Mucosa of descending colon (tissue), 3 donors: ENCODE data around the gene C11orf91. TPM values are rescaled to one million over a fixed set of nuclear protein-coding genes. Genes with fewer than 3 reads are reported as not detected.

Source experiments
- ATAC-seq: fragments of 200-7000 bp; cut with Tn5 transposase; one replicate; pipeline ENCODE4 v1.9.1; 2020; ENCODE audit warnings: mild to moderate bottlenecking, moderate library complexity
- DNase-seq, 3 donors: peaks; one replicate each; pipeline ENCODE4 v3.0.0-alpha.2; 2020
- H3K36me3 ChIP-seq: fragments of 200-600 bp; one replicate; pipeline ENCODE4 v1.8.0; 2021; ENCODE audit warnings: low read depth, mild to moderate bottlenecking
- H3K4me1 ChIP-seq: fragments of 200-600 bp; one replicate; pipeline ENCODE4 v1.8.0; 2021; ENCODE audit warnings: low read depth, mild to moderate bottlenecking
- H3K4me3 ChIP-seq: fragments of 200-600 bp; one replicate; pipeline ENCODE4 v1.8.0; 2021; ENCODE audit warnings: mild to moderate bottlenecking
- H3K9me3 ChIP-seq: fragments of 200-600 bp; one replicate; pipeline ENCODE4 v1.8.0; 2021; ENCODE audit warnings: mild to moderate bottlenecking
- CTCF ChIP-seq: fragments of 200-600 bp; IDR thresholded peaks from one replicate; pipeline ENCODE4 v1.8.0; 2022; ENCODE audit warnings: antibody characterized with exemption, mild to moderate bottlenecking
- intact Hi-C, 2 donors: fragments of 100-400 bp; cut with DNase I in 1 of 2; cut with micrococcal nuclease in 1 of 2; formaldehyde crosslinking; loops; one replicate each; pipeline versions ENCODE4 v1.11.0 to v1.11.1; 2022; cut with DNase I, micrococcal nuclease
- total RNA-seq, 3 donors: library from RNA; stranded (reverse); fragmentation: NEBNext Ultra II Directional in 2 of 3; extraction: Animal tissue kit (Norgen Biotek cat#: 25700) in 2 of 3; gene quantifications; one replicate each; pipeline versions ENCODE4 v1.2.1 to v1.2.4, GENCODE V29; 2021 to 2023
- donor health status: DM: no; HTN: no; CAD: no; lungs with moderate emphysema.
- donor health status: DM: no; HTN: no; CAD: no.
- donor health status: DM: no; HTN: yes; CAD: no.

Gene C11orf91
- total RNA-seq, 3 donors from 2014 or later = 0.51 to 0.70 (median 0.58) TPM

- ATAC-seq = no peak
- intact Hi-C loops = no loop called here
- no peaks in the 10 kb centered on the region for H3K9me3 ChIP-seq
These were observed 47.7 kb downstream of the C11orf91 start for GRCh38 chr11:33652930-33653329.

GRCh38 chr11:33652431-33652830, 48.2 kb downstream of the C11orf91 start:
- ATAC-seq (no peak), DNase-seq (no peak)
- no peaks in the 10 kb centered on the region for H3K4me1 ChIP-seq
- H3K4me3 ChIP-seq = no peak overlapping the region
- intact Hi-C loops = no loop called here
- H3K36me3 ChIP-seq = no peaks in the 10 kb centered on the region
- no peak for TF ChIP-seq CTCF
- H3K9me3 ChIP-seq = no peaks in the 10 kb centered on the region

More at GRCh38 chr11:33652930-33653329, 47.7 kb downstream of the C11orf91 start:
- no peaks in the 10 kb centered on the region for H3K36me3 ChIP-seq
- no peak for TF ChIP-seq CTCF
- H3K4me3 ChIP-seq = no peak overlapping the region
- H3K4me1 ChIP-seq = no peaks in the 10 kb centered on the region
- no peak for DNase-seq

GRCh38 chr11:33651990-33652389, 48.6 kb downstream of the C11orf91 start:
- intact Hi-C loops = no loop called here
- no peak for DNase-seq

GRCh38 chr11:33651555-33651954, 49.1 kb downstream of the C11orf91 start:
- intact Hi-C loops = no loop called here
- TF ChIP-seq CTCF = no peak
- Histone ChIP-seq H3K4me1 (no peaks in the 10 kb centered on the region), H3K36me3 (no peaks in the 10 kb centered on the region), H3K9me3 (no peaks in the 10 kb centered on the region), H3K4me3 (no peak overlapping the region)
- no peak for ATAC-seq
- no peak for DNase-seq

More at GRCh38 chr11:33651990-33652389, 48.6 kb downstream of the C11orf91 start:
- Histone ChIP-seq H3K9me3 (no peaks in the 10 kb centered on the region), H3K4me3 (no peak overlapping the region), H3K4me1 (no peaks in the 10 kb centered on the region), H3K36me3 (no peaks in the 10 kb centered on the region)
- TF ChIP-seq CTCF = no peak
- ATAC-seq = no peak

GRCh38 chr11:33649944-33650343, 50.7 kb downstream of the C11orf91 start:
- DNase-seq = no peak
- Histone ChIP-seq H3K4me3 (no peak overlapping the region), H3K4me1 (no peaks in the 10 kb centered on the region), H3K36me3 (no peaks in the 10 kb centered on the region), H3K9me3 (no peaks in the 10 kb centered on the region)
- TF ChIP-seq CTCF = no peak
- ATAC-seq = no peak
- intact Hi-C loops = no loop called here

Other genes with a start within 250 kb of the C11orf91 start
- gene CD59, start 35.6 kb upstream of the C11orf91 start, total RNA-seq = 100 to 1,000 TPM; 317 to 382 (median 381) TPM
- 10 to 100 TPM; 27.3 to 36.0 (median 34.5) TPM for gene FBXO3, start 73.7 kb upstream of the C11orf91 start, total RNA-seq
- 10 to 100 TPM in 1 of 3 donors, 1 to 10 TPM in 2; 7.5 to 12.1 (median 9.7) TPM for gene LMO2, start 191.2 kb upstream of the C11orf91 start, total RNA-seq